Stimulated activated CD4-positive, alpha-beta T cell treated with anti-CD3 and anti-CD28 coated beads, Interleukin-1b, Interleukin-23, amount 100 ng/mL, for 1 hour (primary cell): ENCODE measurements around the gene EXT2.

Experiments
- DNase-seq, 2 donors: peaks; one replicate each; pipeline ENCODE4 v3.0.0-alpha.2; 2020; ENCODE audit warnings: low read depth in 2 of 2

EXT2 gene

DNA sequence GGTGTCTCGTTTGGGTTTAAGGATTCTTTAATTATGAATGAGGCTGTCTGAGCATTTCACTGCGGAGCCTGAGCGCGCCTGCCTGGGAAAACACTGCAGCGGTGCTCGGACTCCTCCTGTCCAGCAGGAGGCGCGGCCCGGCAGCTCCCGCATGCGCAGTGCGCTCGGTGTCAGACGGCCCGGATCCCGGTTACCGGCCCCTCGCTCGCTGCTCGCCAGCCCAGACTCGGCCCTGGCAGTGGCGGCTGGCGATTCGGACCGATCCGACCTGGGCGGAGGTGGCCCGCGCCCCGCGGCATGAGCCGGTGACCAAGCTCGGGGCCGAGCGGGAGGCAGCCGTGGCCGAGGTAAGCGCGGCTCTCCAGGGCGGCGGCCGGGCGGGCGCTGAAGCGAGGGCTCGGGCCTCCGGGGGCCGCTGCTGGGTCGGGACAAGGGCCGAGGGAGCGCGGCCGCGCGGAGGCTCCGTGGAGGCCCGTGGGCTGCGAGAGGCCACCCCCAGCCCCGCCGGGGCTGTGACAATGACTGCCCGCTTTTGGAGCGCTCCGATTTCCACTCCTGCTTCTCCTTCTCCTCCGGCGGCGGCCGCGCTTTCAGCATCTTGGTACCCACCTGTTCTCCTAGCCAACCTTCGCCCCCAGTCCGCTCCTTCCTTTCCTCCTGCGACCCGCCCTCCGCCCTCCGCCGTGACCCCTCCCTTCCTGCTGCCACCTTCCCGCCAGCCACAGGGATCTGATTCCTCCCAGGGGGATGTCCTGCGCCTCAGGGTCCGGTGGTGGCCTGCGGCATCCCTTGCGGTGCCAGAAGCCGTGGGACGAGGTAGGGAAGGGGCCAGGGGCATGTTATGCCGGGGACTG, at the start of gene EXT2:
Gene EXT2, plus strand, starts transcription at position 173 of the 854 bp plus-strand sequence. CDS start 12,035 bp downstream, outside the sequence.
- DNase-seq: peak; percentile 67 to 71

DNA sequence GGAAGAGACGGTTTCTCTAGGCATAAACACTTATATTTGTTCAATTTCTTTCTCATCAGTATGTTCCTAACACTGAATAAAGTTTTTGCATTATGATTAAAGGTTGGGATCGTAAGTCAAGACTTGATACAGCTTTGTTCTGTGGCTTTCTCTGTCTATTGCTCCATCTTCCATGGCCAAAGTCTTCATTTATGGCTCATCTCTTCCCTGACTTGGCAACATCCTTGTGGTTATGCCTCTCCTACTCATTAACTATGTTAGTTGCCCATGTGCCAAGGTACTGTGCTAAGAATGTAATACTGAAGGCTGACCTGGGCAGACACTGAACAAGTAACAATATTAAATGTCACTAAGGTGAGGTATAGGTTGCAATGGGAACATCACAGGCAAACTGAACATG, 49.3 kb upstream of the EXT2 start:
- DNase-seq: no peak

DNA sequence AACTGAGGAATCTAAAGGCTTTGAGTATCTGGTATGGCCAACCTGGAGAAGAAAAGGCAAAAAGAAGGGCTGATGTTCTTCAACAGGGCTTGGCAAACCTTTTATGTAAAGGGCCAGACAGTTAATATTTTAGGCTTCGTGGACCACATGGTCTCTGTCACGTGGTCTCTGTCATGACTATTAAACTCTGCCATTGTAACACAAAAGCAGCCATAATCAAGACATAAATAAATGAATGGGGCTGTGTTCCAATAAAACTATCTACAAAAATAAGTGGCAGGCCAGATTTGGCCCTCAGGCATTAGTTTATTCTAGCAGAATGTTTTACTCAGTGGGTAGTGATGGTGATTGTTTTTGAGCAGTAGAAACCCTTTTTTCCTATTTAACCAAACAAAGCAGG, 48.2 kb upstream of the EXT2 start:
- no peak for DNase-seq

DNA sequence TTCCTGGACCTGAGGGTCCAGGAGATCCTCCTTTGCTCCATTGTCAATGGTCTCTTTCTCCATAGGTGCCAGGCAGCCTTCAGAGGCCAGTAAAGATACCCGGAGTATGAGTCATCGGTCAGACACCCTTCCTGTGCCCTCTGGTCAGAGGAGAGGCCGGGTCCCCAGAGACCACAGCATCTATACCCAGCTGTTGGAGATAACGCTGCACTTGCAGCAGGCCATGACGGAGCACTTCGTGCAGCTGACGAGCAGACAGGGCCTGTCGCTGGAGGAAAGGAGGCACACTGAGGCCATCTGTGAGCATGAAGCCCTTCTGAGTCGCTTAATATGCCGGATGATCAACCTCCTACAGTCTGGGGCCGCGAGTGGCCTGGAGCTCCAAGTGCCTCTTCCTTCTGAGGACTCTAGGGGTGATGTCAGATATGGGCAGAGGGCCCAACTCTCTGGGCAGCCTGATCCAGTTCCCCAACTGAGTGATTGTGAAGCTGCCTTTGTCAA, 47.5 kb upstream of the EXT2 start, which contains the start of gene ACCSL:
Gene ACCSL, plus strand, starts transcription at position 51 of the 501 bp plus-strand sequence. Its CDS starts 56 bp downstream, at position 107.
- DNase-seq: no peak

DNA sequence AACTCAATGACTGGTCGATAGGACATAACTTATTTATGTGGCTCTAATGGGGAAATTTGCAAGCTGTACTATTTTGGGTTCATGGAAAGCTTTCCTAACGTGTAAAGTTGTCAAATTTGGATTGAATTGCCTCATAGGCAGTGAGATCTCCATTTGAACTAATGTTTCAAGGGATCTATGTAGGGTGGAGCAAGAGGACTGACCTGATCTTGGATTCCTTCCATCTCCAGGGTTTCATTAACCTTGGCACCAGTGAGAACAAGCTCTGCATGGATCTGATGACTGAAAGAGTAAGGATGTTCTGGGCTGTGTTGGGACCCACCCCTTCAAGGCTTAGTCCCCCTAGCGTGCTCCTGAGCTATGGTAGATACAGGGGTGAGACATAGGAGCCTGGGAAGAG, 45.6 kb upstream of the EXT2 start:
- DNase-seq: no peak

DNA sequence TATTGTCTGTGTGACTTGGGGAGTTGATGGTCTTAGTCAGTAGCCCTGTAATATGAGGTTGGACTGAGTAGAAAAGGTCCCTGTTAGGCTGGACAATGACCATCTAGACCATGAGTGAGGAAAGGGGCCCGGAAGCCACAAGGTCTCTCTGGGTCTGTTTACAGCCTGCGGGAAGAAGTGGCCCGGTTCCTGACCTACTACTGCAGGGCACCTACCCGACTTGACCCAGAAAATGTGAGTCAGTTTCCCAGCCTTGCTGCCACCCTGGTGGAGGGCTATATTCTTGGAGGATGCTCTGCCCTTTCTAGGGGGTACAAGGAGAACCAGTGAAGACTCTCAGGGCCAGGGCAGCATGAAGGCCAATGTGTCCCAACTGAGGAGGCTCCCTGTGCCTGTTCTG, 44.3 kb upstream of the EXT2 start:
- no peak for DNase-seq

DNA sequence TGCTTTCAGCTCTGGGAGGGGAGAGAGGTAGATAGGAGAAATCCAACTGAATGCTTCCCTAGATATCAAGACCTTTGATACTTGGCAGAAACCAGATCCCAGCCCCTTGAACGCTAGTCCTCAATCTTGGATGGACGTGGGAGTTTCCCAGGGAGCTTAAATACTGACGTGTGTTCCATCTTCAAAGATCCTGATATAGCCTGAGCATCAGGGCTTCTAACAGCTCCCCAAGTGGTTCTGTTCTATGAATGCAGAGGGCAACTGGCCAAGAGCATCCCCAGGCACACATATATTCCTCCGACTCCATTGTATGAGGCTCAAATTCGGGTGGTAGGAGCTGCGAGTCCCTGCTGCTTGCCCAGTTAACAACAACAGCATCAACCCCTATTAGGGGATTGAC, 38.1 kb upstream of the EXT2 start:
- DNase-seq: no peak

DNA sequence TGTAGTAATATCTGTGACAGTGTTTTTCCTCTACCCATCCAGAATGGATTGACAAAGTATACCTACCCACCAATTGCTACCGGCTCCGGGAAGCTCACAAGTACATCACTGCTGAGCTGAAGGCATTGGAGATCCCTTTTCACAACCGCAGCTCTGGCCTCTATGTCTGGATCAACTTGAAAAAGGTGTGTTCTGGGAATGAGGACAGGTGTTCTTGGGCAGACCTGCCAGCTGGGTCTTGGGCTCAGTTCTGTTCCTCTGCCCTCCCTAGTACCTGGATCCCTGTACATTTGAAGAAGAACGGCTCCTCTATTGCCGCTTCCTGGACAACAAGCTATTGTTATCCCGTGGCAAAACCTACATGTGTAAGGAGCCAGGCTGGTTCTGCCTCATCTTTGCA, 37.2 kb upstream of the EXT2 start:
- no peak for DNase-seq

DNA sequence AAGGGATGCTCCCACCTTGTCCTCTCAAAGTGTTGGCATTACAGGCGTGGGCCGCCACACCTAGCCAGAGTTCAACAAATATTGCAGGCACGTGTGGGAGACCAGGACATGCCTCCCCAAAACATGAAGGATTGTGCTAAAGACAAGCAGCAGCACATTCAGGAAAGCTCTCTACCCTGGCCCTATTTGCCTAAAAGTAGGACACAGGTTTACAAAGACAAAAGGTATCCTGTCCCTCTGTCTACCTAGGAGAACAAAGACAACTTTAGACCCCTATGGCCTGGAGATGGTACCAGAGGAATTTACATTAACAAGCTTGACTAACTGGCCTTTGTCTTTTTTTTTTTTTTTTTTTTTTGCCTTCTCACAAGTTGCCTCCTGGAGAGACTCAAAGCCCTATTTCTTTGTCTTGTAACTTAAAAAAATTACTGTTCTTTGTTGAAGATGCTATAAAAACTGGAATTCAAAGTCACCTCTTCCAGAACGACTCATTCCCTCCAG, 30.3 kb upstream of the EXT2 start:
- no peak for DNase-seq

DNA sequence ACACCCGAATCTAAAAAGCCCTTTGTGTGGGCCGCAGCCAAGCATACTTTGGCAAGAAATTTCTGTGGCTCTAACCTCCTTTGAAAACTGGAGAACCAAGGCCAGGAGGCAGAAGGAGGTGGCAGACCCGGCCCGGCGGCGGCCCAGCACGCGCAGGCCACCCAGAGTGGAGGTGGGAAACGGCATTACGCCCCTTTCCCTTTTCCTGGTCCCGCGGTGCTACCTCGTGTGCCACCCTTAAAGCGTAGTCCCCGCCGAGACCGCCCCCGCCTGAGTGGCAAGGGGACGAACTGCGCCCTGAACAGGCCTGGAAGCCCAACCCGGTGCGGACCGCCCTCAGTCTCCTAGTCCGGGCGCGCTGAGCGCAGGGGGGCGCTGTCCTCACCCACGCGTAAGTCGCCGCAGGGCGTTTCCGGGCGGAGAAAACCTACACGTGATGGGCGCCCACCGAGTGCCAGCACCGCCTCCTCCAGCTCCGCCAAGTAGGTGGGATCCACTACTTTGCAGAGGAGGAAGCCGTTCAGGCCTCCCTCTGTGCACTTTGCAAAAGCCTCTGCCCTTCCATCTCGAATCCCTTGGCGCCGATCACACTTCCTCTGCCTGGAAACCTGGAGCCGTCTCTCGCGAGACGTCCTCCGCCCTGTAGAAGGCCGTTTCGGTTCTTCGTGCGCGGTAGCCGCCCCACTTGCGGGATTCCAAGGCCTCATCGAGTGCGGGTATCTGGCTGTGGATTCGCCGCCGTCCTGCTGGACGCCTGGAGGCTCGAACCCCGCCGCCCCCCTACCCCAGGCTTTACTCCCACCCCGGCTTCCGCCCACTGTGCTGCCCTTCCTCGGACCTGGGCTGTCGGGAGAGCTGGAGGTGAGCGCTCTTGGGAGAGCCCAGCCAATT, 29.4 kb upstream of the EXT2 start, which contains the start of gene ACCS:
Gene ACCS, plus strand, starts transcription at position 430 of the 891 bp plus-strand sequence. CDS start 1,358 bp downstream, outside the sequence.
- DNase-seq: peak; percentile 59 to 67

DNA sequence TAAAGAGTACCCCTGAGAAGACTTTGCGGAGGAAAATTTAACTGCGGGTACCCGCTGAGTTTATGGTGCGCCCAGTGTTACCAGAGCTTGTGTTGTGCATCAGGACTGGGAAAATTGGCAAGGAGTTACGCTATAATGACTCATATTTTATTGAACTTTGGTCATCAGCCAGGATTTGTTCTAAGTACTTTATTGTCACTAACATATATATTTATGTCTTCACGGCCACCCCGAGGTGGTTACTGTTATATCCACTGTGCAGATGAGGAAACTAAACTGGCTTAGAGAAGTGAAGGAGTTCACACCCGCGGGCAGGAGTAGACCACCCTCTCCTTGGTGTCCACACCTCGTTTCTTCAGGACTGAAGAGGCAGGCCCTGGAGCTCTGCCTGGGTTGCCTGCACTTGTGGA, 28.7 kb upstream of the EXT2 start:
- DNase-seq: no peak

DNA sequence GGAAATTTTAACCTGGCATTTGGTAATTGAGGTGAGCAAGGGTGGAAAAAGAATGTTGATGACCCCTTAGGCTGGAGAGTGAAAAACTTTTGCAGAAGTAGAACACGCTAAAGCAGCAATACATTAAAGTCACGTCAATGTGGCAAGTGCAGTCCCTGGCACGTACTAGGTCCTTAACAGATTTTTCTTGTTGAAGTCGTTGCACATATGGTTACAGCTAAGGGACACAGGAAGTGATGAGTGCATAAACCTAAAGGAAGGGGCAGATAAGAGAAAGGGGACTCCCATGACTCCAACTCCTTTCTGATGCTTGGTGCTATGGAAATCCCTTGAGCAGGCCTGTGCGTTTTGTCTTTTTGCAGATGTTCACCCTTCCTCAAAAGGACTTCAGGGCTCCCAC, 28.2 kb upstream of the EXT2 start:
- no peak for DNase-seq

DNA sequence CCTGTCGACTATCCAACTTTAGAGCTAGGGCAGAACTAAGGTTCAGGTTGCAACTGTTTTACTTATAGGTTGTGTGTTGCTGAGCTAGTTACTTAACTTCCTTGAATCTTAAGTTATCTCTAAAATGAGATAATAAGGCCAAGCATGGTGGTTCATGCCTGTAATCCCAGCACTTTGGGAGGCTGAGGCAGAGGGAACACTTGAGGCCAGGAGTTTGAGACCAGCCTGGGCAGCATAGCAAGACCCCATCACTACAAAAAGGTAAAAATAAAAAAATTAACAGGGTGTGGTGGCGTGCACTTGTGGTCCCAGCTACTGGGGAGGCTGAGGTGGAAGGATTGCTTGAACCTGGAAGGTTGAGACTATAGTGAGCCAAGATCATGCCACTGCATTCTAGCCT, 27.3 kb upstream of the EXT2 start:
- no peak for DNase-seq

DNA sequence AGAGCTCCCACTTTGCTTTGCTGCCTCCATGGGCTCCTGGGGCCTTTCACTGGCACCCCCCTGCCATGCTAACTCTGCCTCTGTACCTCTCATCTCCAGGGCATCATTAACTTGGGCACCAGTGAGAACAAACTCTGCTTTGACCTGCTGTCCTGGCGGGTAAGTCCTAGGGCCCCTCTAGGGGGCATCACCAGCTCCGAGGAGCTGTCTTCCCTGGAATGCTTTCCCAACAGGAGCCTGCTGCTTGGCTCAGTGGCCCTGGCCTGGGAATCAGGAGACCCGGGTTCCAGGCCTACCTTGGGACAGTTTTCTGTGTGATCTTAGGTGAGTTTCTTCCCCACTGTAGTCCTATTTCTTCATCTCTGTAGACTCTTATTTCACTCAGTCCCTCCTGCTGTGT, 24.3 kb upstream of the EXT2 start:
- no peak for DNase-seq

DNA sequence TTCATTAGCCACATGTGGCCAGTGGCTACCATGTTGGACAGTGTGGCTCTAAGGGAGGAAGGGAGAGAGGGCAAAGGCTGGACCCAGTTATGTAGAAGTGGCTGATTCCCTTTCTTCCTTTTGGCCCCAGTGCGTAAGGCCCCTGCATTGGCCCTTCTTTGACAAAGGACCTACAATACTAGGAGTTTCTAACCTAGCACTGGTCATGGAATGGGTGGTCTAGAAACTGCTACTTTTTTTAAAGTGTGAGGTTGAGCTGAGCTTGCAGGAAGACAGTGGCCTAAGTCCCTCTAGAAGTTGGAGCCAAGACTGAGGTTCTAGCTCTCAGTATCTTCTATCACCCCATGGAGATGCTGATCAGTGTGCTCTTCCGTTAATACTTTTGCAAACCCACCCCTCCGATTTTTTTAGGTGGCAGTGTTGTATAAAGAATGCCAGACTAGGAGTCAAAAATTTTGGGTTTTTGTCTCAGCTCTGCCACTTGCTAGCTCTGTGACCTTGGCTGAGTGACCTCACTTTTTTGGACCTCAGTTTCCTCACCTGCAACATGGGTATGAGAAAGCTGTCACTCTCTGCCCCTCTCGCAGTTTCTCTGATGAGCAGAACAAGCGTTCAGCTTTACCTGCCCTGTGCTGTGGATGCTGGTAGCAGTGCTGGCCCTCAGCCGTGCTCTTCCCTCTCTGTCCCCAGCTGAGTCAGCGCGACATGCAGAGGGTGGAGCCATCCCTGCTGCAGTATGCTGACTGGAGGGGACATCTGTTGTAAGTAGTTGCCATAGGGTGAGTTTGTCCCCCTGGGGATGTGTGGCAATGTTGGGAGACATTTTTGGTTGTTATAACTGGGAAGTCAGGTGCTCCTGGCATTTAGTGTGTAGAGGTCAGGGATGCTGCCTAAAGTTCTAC, 22.5 kb upstream of the EXT2 start:
- no peak for DNase-seq

DNA sequence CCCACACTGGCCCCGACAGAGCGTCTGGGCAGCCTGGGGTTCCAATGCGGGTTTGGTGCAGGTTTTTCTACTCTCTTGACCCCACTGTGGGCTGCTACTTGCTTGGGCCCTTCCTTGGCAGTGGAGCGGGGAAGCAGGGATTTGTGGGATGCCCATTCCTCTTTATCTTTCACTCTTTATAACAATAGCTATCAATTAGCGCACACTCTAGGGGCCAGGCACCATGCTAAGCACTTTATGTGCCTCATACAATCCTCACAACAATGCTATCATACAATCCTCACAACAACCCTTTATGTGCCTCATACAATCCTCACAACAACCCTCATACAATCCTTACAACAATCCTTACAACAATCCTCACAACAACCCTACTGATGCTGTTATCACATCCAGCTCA, 16.7 kb upstream of the EXT2 start:
- no peak for DNase-seq

DNA sequence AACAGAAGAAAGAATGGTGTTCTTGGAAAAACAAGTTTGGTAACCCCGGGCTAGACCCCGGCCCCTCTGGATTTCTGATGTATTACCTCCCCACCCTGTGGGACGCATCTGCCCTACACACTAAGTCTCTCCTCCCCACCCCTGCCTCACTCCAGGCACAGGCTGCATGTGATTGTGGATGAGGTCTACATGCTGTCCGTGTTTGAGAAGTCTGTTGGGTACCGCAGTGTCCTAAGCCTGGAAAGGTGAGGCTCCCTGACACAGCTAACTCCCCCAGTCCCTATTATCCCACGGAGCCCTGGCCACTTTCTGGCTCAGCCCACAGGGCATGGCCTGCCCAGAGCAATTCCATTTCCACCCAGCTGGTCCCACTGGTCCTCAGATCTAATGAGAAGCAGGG, 16.1 kb upstream of the EXT2 start:
- DNase-seq: no peak

DNA sequence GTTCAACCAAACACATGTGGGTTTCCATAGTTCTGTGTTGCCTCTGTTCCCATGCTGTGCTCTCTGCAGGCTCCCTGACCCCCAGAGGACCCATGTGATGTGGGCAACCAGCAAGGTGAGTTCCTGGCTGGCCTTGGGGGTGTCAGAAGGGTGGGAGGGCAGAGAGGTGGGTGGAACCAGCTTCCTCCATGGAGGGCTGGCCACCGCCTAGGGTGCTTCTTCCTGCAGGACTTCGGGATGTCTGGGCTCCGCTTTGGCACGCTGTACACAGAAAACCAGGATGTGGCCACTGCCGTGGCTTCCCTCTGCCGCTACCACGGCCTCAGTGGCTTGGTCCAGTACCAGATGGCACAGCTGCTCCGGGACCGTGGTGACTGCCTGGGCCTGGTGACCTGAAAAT, 14.5 kb upstream of the EXT2 start:
- no peak for DNase-seq

DNA sequence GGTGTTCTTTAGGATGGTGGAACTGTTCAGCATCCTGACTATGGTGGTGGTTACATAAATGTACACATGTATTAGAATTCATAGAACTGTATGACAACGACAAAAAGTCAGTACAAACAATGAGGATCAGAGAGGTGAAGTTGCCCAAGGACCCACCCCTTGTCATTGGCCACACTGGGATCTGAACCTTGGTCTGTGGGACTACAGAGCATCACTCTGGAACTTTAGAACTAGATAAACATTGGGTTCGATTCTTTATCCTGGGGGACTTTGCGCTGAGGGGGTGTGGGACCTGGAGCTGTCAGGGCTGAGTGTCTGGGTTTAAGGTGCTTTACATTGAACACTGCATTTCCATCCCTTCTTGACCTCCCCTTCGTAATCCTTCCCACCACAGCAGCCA, 12.8 kb upstream of the EXT2 start:
- no peak for DNase-seq

DNA sequence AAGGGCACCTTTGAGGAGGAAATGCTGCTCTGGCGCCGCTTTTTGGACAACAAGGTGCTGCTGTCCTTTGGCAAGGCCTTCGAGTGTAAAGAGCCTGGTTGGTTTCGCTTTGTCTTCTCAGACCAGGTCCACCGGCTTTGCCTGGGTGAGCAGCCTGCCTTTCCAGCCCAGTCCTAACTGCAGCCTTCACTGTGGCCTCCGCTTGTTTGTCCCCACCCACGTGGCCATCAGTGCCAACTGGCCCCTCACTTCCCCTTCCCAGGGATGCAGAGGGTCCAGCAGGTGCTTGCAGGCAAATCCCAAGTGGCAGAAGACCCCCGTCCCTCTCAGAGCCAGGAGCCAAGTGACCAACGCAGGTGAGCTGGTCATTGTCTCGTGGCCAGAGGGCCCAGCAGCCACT, 12.0 kb upstream of the EXT2 start:
- no peak for DNase-seq

DNA sequence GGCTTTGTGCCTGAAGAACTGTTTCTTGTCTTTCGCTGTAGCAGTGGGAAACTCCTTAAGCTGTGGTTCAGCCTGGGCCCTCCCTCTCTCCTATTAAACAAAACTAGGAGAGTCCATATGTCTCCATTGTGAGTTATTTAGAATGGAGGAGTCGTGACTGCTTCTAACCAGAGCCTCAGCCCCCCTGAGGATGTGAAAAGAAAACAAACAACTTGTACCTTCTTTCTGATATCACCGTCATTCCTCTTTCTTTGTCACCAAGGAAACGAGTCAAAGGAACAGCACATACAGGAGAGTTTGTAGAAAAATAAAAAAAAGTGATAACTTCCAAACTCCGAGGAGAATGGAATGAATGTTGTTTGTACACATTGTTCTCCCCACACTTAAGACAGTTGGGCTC, 11.6 kb upstream of the EXT2 start:
- DNase-seq: no peak
